Liver (tissue), 10 donors: Measurements from ENCODE around the gene NLRP12. TPM values are rescaled to one million over a fixed set of nuclear protein-coding genes. Genes with fewer than 3 reads are reported as not detected.
"Not testable (repeated sequence)": the region's sequence is repeated elsewhere in the genome, so short reads cannot be mapped to it uniquely, and the experiment has no call there.

Source experiments
- DNase-seq: peaks from one replicate; pipeline ENCODE4 v3.0.0-alpha.2; 2017; ENCODE audit warnings: low spot score
- H3K27ac ChIP-seq, 2 donors: one replicate each; pipeline ENCODE4 v1.7.0; 2013; ENCODE audit warnings: inconsistent platforms in 2 of 2, low read length in 2 of 2, control low read depth in 1 of 2, low read depth in 1 of 2, mild to moderate bottlenecking in 1 of 2
- H3K27me3 ChIP-seq, 4 donors: one replicate each; pipeline versions ENCODE4 v1.6.1 to v1.7.0; 2013; ENCODE audit warnings: low read length in 3 of 4, inconsistent platforms in 1 of 4, mild to moderate bottlenecking in 1 of 4, moderate library complexity in 1 of 4; ENCODE audit not compliant: control insufficient read depth in 4 of 4, insufficient read depth in 4 of 4
- H3K36me3 ChIP-seq, 4 donors: one replicate each; pipeline versions ENCODE4 v1.6.1 to v1.7.0; 2013; ENCODE audit warnings: low read length in 3 of 4, mild to moderate bottlenecking in 3 of 4, low read depth in 1 of 4, moderate library complexity in 1 of 4; ENCODE audit not compliant: control insufficient read depth in 4 of 4, insufficient read depth in 3 of 4
- H3K4me1 ChIP-seq, 4 donors: one replicate each; pipeline versions ENCODE4 v1.6.1 to v1.7.0; 2013; ENCODE audit warnings: low read length in 3 of 4, mild to moderate bottlenecking in 3 of 4, moderate library complexity in 1 of 4; ENCODE audit not compliant: control insufficient read depth in 4 of 4, insufficient read depth in 4 of 4
- H3K4me3 ChIP-seq, 3 donors: one replicate each; pipeline versions ENCODE4 v1.6.1 to v1.7.0; 2013; ENCODE audit warnings: low read length in 3 of 3, control low read depth in 1 of 3, low read depth in 1 of 3, mild to moderate bottlenecking in 1 of 3
- H3K9ac ChIP-seq, 2 donors: one replicate each; pipeline ENCODE4 v1.7.0; 2013; ENCODE audit warnings: low read length in 2 of 2, mild to moderate bottlenecking in 2 of 2, moderate library complexity in 2 of 2, control low read depth in 1 of 2, low read depth in 1 of 2
- H3K9me3 ChIP-seq, 4 donors: one replicate each; pipeline versions ENCODE4 v1.6.1 to v1.7.0; 2013; ENCODE audit warnings: low read length in 3 of 4; ENCODE audit not compliant: control insufficient read depth in 4 of 4
- ATF3 ChIP-seq: IDR thresholded peaks from 2 replicates; pipeline ENCODE4 v1.6.1; 2016; ENCODE audit warnings: antibody characterized with exemption
- CTCF ChIP-seq: fragments of 150-350 bp; IDR thresholded peaks from 2 replicates; pipeline ENCODE4 v1.5.1; 2017; ENCODE audit warnings: improper control_type of control experiment, low read depth, low read length; ENCODE audit not compliant: missing input control
- EGR1 ChIP-seq, 2 donors: IDR thresholded peaks; 2 replicates each; pipeline ENCODE4 v1.6.1; 2016 to 2018; ENCODE audit warnings: antibody characterized with exemption in 2 of 2, low read depth in 2 of 2
- FOXA1 ChIP-seq: IDR thresholded peaks from 2 replicates; pipeline ENCODE4 v1.6.1; 2016; ENCODE audit warnings: antibody characterized with exemption
- FOXA2 ChIP-seq: IDR thresholded peaks from 2 replicates; pipeline ENCODE4 v1.6.1; 2016; ENCODE audit warnings: antibody characterized with exemption
- GABPA ChIP-seq, 2 donors: IDR thresholded peaks in 1 of 2; conservative IDR thresholded peaks in 1 of 2; 2 replicates each; pipeline ENCODE4 v1.6.1; 2016; ENCODE audit warnings: antibody characterized with exemption in 2 of 2, mild to moderate bottlenecking in 1 of 2, moderate library complexity in 1 of 2
- HNF4A ChIP-seq, 2 donors: conservative IDR thresholded peaks; 2 replicates each; pipeline ENCODE4 v1.6.1; 2016; ENCODE audit warnings: antibody characterized with exemption in 2 of 2, mild to moderate bottlenecking in 2 of 2
- HNF4G ChIP-seq: IDR thresholded peaks from 2 replicates; pipeline ENCODE4 v1.6.1; 2016; ENCODE audit warnings: antibody characterized with exemption
- JUND ChIP-seq, 2 donors: IDR thresholded peaks; 2 replicates each; pipeline ENCODE4 v1.6.1; 2016; ENCODE audit warnings: antibody characterized with exemption in 2 of 2
- NR2F2 ChIP-seq: IDR thresholded peaks from 2 replicates; pipeline ENCODE4 v1.6.1; 2016; ENCODE audit warnings: antibody characterized with exemption
- RAD21 ChIP-seq, 2 donors: IDR thresholded peaks; 2 replicates each; pipeline ENCODE4 v1.6.1; 2016; ENCODE audit warnings: antibody characterized with exemption in 2 of 2, mild to moderate bottlenecking in 2 of 2
- RXRA ChIP-seq, 2 donors: IDR thresholded peaks; 2 replicates each; pipeline ENCODE4 v1.6.1; 2017 to 2018; ENCODE audit warnings: antibody characterized with exemption in 2 of 2, mild to moderate bottlenecking in 1 of 2
- SP1 ChIP-seq: IDR thresholded peaks from 2 replicates; pipeline ENCODE4 v1.6.1; 2018; ENCODE audit warnings: antibody characterized with exemption, mild to moderate bottlenecking
- TAF1 ChIP-seq: conservative IDR thresholded peaks from 2 replicates; pipeline ENCODE4 v1.6.1; 2016; ENCODE audit warnings: antibody characterized with exemption, mild to moderate bottlenecking
- YY1 ChIP-seq: IDR thresholded peaks from 2 replicates; pipeline ENCODE4 v1.6.1; 2016; ENCODE audit warnings: antibody characterized with exemption, mild to moderate bottlenecking
- WGBS: extraction: QIAGEN DNeasy Blood & Tissue Kit; methylation state at CpG from one replicate; pipeline ENCODE4 v1.1.7; 2013; 5-methylcytosine and 5-hydroxymethylcytosine counted together
- polyA plus RNA-seq, 2 donors: library from polyadenylated mRNA; stranded (reverse) in 1 of 2; unstranded in 1 of 2; fragments of 200-250 nt in 1 of 2; fragments of >200 nt in 1 of 2; fragmentation: Nextera tagmentation in 1 of 2; extraction: Ambion mirVana in 1 of 2; gene quantifications; one replicate each; pipeline versions ENCODE4 v1.2.1 to v1.2.3, GENCODE V29; 2013 to 2015
- small RNA-seq: library from RNA; depleted of rRNA; stranded (forward); fragments of <200 nt; gene quantifications from one replicate; pipeline ENCODE3, GENCODE V24; 2014
- total RNA-seq, 2 donors: library from RNA; depleted of rRNA; stranded (reverse); fragments of >200 nt; gene quantifications; one replicate each; pipeline ENCODE4 v1.2.3, GENCODE V29; 2014
- TF ChIP-seq, protein P1 (sequence below): IDR thresholded peaks from 2 replicates; pipeline ENCODE4 v1.6.1; 2016; ENCODE audit warnings: antibody characterized with exemption, mild to moderate bottlenecking
- TF ChIP-seq, protein P2 (sequence below): IDR thresholded peaks from 2 replicates; pipeline ENCODE4 v1.6.1; 2016; ENCODE audit warnings: antibody characterized with exemption
- TF ChIP-seq, protein P3 (sequence below): IDR thresholded peaks from 2 replicates; pipeline ENCODE4 v1.6.1; 2016; ENCODE audit warnings: antibody characterized with exemption
- donor health status: healthy.
- donor health status: healthy.
- donor health status: healthy.
- donor health status: healthy.
- donor health status: healthy.

NLRP12 gene
- total and polyA plus RNA-seq, 4 donors: 0.10 to 1.8 (median 0.58) TPM

DNA sequence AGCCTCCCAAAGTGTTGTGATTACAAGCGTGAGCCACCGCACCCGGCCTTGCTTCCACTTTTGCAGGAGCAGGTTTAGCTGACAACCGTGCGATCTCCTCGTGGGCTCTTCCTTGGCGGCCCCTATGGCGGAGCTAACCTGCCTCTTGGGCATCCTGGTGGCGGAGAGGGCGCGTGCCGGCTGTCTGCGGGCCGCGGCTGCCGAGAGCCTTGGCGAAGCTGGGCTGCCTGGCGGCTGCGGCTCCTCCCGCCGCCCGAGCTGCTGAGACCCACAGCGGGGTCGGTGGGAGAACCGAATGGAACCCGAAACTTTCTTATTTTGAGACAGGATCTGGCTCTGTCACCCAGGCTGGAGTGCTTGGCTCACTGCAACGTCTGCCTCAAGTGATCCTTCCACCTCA is 55.7 kb downstream of the NLRP12 start:
- TF ChIP-seq FOXA1 (no peak), YY1 (no peak), ATF3 (no peak), TAF1 (no peak), NR2F2 (no peak), HNF4G (no peak), SP1 (no peak), HNF4A (conservative IDR thresholded peaks at IDR 0.05) (no peak), CTCF (no peak), GABPA (IDR thresholded peaks at IDR 0.05 in 1 of 2, conservative IDR thresholded peaks at IDR 0.05 in 1 of 2) (no peak), RXRA (IDR thresholded peaks at IDR 0.05) (no peak), RAD21 (IDR thresholded peaks at IDR 0.05) (no peak), JUND (IDR thresholded peaks at IDR 0.05) (no peak), FOXA2 (no peak), EGR1 (IDR thresholded peaks at IDR 0.05; ENCODE audit: low read depth in 2 of 2) (no peak)
- TF ChIP-seq, protein P1, sequence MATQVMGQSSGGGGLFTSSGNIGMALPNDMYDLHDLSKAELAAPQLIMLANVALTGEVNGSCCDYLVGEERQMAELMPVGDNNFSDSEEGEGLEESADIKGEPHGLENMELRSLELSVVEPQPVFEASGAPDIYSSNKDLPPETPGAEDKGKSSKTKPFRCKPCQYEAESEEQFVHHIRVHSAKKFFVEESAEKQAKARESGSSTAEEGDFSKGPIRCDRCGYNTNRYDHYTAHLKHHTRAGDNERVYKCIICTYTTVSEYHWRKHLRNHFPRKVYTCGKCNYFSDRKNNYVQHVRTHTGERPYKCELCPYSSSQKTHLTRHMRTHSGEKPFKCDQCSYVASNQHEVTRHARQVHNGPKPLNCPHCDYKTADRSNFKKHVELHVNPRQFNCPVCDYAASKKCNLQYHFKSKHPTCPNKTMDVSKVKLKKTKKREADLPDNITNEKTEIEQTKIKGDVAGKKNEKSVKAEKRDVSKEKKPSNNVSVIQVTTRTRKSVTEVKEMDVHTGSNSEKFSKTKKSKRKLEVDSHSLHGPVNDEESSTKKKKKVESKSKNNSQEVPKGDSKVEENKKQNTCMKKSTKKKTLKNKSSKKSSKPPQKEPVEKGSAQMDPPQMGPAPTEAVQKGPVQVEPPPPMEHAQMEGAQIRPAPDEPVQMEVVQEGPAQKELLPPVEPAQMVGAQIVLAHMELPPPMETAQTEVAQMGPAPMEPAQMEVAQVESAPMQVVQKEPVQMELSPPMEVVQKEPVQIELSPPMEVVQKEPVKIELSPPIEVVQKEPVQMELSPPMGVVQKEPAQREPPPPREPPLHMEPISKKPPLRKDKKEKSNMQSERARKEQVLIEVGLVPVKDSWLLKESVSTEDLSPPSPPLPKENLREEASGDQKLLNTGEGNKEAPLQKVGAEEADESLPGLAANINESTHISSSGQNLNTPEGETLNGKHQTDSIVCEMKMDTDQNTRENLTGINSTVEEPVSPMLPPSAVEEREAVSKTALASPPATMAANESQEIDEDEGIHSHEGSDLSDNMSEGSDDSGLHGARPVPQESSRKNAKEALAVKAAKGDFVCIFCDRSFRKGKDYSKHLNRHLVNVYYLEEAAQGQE: no peak
- TF ChIP-seq, protein P2, sequence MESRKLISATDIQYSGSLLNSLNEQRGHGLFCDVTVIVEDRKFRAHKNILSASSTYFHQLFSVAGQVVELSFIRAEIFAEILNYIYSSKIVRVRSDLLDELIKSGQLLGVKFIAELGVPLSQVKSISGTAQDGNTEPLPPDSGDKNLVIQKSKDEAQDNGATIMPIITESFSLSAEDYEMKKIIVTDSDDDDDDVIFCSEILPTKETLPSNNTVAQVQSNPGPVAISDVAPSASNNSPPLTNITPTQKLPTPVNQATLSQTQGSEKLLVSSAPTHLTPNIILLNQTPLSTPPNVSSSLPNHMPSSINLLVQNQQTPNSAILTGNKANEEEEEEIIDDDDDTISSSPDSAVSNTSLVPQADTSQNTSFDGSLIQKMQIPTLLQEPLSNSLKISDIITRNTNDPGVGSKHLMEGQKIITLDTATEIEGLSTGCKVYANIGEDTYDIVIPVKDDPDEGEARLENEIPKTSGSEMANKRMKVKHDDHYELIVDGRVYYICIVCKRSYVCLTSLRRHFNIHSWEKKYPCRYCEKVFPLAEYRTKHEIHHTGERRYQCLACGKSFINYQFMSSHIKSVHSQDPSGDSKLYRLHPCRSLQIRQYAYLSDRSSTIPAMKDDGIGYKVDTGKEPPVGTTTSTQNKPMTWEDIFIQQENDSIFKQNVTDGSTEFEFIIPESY: no peak
- TF ChIP-seq, protein P3, sequence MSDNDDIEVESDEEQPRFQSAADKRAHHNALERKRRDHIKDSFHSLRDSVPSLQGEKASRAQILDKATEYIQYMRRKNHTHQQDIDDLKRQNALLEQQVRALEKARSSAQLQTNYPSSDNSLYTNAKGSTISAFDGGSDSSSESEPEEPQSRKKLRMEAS: no peak
- H3K4me1 ChIP-seq: no peaks in the 10 kb centered on the region
- no peak overlapping the region for H3K4me3 ChIP-seq
- no peak overlapping the region for H3K9ac ChIP-seq
- no peaks in the 10 kb centered on the region for H3K27me3 ChIP-seq
- H3K36me3 ChIP-seq: no peaks in the 10 kb centered on the region
- WGBS: 94% methylated on average over 27 of the region's 27 CpGs
- H3K27ac ChIP-seq: no peak overlapping the region
- no peaks in the 10 kb centered on the region for H3K9me3 ChIP-seq
- DNase-seq: no peak

- not testable (repeated sequence) for H3K27ac ChIP-seq, H3K27me3 ChIP-seq, H3K4me1 ChIP-seq, DNase-seq, H3K36me3 ChIP-seq, H3K9me3 ChIP-seq, H3K4me3 ChIP-seq, H3K9ac ChIP-seq
- WGBS: 78% methylated on average over 2 of the region's 2 CpGs
These were observed 65.1 kb downstream of the NLRP12 start for GRCh38 chr19:53758991-53759390.

Small RNA genes within 50 kb of the gene (small RNA-seq; reads per million reads assigned to genes)
- gene AC008753.1 (not detected), gene MIR1283-2 (not detected), gene MIR371A (not detected), gene MIR372 (not detected), gene MIR373 (0.46 reads per million, percentile 53 among the genes with 10 or more reads in this experiment), gene MIR516A1 (not detected), gene MIR516A2 (not detected), gene MIR519A1 (not detected), gene MIR521-1 (not detected), gene MIR527 (not detected), gene RNU6-1041P (not detected), gene RNU6-165P (not detected), gene RNU6-751P (not detected), gene RNU6-982P (not detected)

Other genes with a start within 250 kb of the NLRP12 start
- not detected for gene DPRX, start 192.3 kb downstream of the NLRP12 start, total RNA-seq
- gene DPRX, start 192.3 kb downstream of the NLRP12 start, polyA plus RNA-seq: not detected
- gene MYADM, start 43.6 kb upstream of the NLRP12 start, total RNA-seq: 1 to 10 TPM; 2.6 to 4.4 TPM
- gene MYADM, start 43.6 kb upstream of the NLRP12 start, polyA plus RNA-seq: 10 to 100 TPM in 1 of 2 donors, 1 to 10 TPM in 1; 8.8 to 28.0 TPM
- under 1 TPM in 1 of 2 donors, not detected in 1; 0.09 TPM for gene PRKCG, start 57.9 kb upstream of the NLRP12 start, total RNA-seq
- gene PRKCG, start 57.9 kb upstream of the NLRP12 start, polyA plus RNA-seq: not detected
- not detected for gene CACNG7, start 85.0 kb upstream of the NLRP12 start, total RNA-seq
- not detected for gene CACNG7, start 85.0 kb upstream of the NLRP12 start, polyA plus RNA-seq
- not detected for gene CACNG8, start 138.6 kb upstream of the NLRP12 start, total RNA-seq
- gene CACNG8, start 138.6 kb upstream of the NLRP12 start, polyA plus RNA-seq: under 1 TPM in 1 of 2 donors, not detected in 1; under 0.01 TPM
- not detected for gene CACNG6, start 167.3 kb upstream of the NLRP12 start, total RNA-seq
- gene CACNG6, start 167.3 kb upstream of the NLRP12 start, polyA plus RNA-seq: not detected
- gene VSTM1, start 239.6 kb upstream of the NLRP12 start, total RNA-seq: 1 to 10 TPM in 1 of 2 donors, not detected in 1; 1.3 TPM
- gene VSTM1, start 239.6 kb upstream of the NLRP12 start, polyA plus RNA-seq: under 1 TPM in 1 of 2 donors, not detected in 1; 0.07 TPM